ENCODE results near the gene DNM2. TPM values are rescaled to one million over a fixed set of nuclear protein-coding genes. Genes with fewer than 3 reads are reported as not detected.

DNM2 gene
- total RNA-seq, 2 experiments from 2014 or later: 249 to 259 TPM

GRCh38 chr19:10815007-10815536, 97.2 kb downstream of the DNM2 start:
- DNase-seq (no peak), ATAC-seq (ENCODE audit: low read depth) (no peak)
- no peak overlapping the region for H3K27ac Mint-ChIP-seq
- POLR2A ChIA-PET: no interaction called here
- H3K27me3 Mint-ChIP-seq: no peaks in the 10 kb centered on the region
- peaks cover 2% of the 10 kb centered on the region for H3K9me3 Mint-ChIP-seq
- H3K4me3 Mint-ChIP-seq: no peak overlapping the region
- H3K4me1 Mint-ChIP-seq: peaks cover 10% of the 10 kb centered on the region
- peaks cover 24% of the 10 kb centered on the region for H3K36me3 Mint-ChIP-seq

- H3K27me3 Mint-ChIP-seq: no peaks in the 10 kb centered on the region
- H3K9me3 Mint-ChIP-seq: peaks cover 5% of the 10 kb centered on the region
- DNase-seq (no peak), ATAC-seq (ENCODE audit: low read depth) (no peak)
- H3K4me1 Mint-ChIP-seq: peaks cover 17% of the 10 kb centered on the region
- peaks cover 35% of the 10 kb centered on the region for H3K36me3 Mint-ChIP-seq
- H3K27ac Mint-ChIP-seq: no peak overlapping the region
- POLR2A ChIA-PET: no interaction called here
- H3K4me3 Mint-ChIP-seq: no peak overlapping the region
Measured at GRCh38 chr19:10815969-10816644, 98.2 kb downstream of the DNM2 start.

DNA sequence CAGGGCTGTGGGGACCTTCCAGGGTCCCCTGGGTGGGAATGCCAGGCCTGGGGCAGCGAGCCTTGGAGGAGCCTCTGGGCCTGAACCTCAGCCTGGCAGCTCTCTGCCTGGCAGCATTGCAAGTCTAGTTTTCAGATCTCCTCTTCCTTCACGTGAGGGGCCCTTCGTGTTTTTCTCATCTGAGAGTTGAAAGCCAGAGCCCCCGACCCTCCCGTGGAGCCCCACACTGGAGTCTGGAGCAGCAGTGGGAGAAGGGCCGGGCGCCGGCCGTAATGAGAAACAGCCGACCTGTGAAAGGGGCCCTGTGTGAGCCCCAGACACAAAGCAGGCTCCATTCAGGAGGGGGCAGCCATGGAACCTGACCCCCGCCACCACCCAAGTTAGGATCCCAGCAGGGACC, 98.8 kb downstream of the DNM2 start:
- Mint-ChIP-seq H3K4me3 (no peak overlapping the region), H3K36me3 (peaks cover 40% of the 10 kb centered on the region), H3K4me1 (peaks cover 18% of the 10 kb centered on the region), H3K9me3 (peaks cover 5% of the 10 kb centered on the region), H3K27me3 (no peaks in the 10 kb centered on the region), H3K27ac (no peak overlapping the region)
- no peak for ATAC-seq (ENCODE audit: low read depth)
- DNase-seq: no peak
- POLR2A ChIA-PET: no interaction called here

DNA sequence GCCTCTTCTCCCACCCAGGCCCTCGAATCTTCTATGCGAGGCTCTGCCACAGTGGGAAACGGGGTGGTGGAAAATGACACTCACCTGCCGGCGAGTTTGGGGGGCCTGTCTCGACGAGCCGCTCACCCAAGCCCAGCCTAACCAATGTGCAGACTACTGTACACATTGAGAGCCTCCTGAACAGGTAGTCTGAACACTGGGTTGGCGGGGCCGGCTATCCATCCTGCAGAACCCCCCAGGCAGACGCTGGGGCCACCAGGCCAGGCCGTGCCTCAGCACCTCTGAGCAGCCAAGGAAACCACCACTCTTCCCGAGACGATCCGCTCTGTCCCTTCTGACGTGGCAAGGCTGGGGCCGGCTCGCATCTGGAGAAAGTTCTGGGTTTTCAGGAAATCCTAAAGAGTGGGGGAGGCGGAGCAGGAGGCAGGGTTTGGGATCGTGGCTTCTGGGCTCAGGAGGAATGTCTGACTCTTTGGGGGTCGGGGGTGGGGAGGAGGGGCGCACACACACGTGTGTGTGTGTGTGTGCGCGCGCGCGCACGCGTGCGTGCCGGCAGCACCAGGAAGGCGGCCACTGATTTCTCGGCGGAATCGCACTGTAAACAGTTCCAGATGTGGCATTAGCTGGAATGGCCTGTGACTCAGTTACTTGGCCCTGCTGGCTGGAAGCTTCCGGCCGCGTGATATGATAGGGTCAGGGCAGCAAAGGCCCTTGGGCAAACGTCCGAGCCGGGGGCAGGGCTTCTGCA, 99.6 kb downstream of the DNM2 start:
- ATAC-seq (ENCODE audit: low read depth) (no peak), DNase-seq (no peak)
- Mint-ChIP-seq H3K27ac (no peak overlapping the region), H3K4me1 (peaks cover 18% of the 10 kb centered on the region), H3K9me3 (peaks cover 5% of the 10 kb centered on the region), H3K4me3 (no peak overlapping the region), H3K27me3 (no peaks in the 10 kb centered on the region), H3K36me3 (peaks cover 48% of the 10 kb centered on the region)
- POLR2A ChIA-PET: no interaction called here

DNA sequence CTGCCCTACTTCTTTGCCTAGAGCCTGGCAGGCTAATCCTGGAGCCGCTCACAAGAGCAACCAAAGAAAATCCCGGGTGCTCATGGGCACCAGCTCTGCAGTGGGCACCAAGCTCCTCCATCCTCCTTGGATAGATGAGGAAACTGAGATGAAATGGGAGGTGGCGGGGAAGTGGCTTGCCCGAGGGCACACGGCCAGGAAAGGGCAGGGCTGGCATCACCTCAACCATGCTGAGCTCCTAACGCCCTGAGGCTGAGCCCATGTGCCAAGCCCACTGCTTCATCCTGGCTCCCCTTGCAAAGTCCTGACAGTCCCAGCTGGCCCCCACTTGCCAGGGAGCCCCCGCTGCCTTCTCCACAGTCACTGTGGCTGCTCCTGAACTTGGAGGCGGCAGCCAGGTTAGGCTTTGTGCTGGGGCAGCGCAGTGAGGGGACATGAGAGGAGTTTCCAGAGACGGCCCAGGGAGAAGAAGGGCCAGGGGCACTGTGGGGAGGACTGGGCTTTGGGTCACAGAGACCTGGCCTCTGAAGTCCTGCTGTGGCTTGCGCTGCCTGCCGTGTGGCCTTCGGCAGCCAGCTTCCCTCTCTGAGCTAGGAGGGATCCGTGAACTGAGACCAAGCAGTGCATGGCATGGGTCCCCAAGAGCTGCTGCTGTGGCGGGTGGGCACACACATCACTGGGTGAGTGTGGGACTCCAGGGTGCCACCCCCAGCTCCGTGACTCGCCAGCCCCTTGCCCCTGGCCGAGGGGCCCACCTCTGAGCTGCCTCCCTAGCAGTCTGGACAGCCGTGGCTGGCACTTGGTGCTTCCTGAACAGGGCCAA, 100.6 kb downstream of the DNM2 start:
- Mint-ChIP-seq H3K36me3 (peaks cover 41% of the 10 kb centered on the region), H3K27me3 (no peaks in the 10 kb centered on the region), H3K27ac (no peak overlapping the region), H3K4me3 (no peak overlapping the region), H3K4me1 (peaks cover 12% of the 10 kb centered on the region), H3K9me3 (peaks cover 5% of the 10 kb centered on the region)
- POLR2A ChIA-PET: no interaction called here
- no peak for ATAC-seq (ENCODE audit: low read depth)
- no peak for DNase-seq

- no peak for ATAC-seq (ENCODE audit: low read depth)
- POLR2A ChIA-PET: no interaction called here
- Mint-ChIP-seq H3K27me3 (no peaks in the 10 kb centered on the region), H3K4me3 (no peak overlapping the region), H3K36me3 (peaks cover 45% of the 10 kb centered on the region), H3K4me1 (peaks cover 11% of the 10 kb centered on the region), H3K27ac (no peak overlapping the region), H3K9me3 (peaks cover 5% of the 10 kb centered on the region)
- no peak for DNase-seq
Measured at GRCh38 chr19:10819124-10820060, 101.5 kb downstream of the DNM2 start.

DNA sequence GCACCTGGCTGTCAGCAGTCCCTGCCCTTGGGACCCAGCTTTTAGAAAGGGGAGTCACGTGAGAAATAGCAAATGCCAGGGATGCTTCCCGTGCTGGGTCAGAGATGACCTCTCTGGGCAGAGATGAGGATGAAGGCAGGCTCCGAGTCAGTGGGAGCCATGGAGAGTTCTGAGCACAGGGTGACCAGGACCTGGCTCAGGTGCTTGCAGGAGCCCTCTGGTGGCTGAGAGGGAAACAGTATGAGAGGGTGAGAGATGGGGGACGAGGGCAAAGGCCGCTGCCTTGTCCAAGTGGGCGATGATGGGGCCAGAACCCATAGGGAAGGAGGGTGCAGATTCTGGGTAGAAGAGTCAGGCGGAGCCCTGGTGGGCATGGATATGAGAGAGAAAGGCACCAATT, 102.3 kb downstream of the DNM2 start:
- H3K4me3 Mint-ChIP-seq: peak overlapping the region; percentile 14
- peaks cover 48% of the 10 kb centered on the region for H3K36me3 Mint-ChIP-seq
- peaks cover 5% of the 10 kb centered on the region for H3K9me3 Mint-ChIP-seq
- H3K27ac Mint-ChIP-seq: peak overlapping the region; percentile 64
- H3K27me3 Mint-ChIP-seq: no peaks in the 10 kb centered on the region
- DNase-seq (no peak), ATAC-seq (ENCODE audit: low read depth) (no peak)
- H3K4me1 Mint-ChIP-seq: peaks cover 11% of the 10 kb centered on the region
- POLR2A ChIA-PET: interaction anchor here (1.2 to 1.3 kb wide), 2 partner anchors 15 to 61 kb away, joined by 3 read pairs; partner anchors contain the start of gene TMED1

DNA sequence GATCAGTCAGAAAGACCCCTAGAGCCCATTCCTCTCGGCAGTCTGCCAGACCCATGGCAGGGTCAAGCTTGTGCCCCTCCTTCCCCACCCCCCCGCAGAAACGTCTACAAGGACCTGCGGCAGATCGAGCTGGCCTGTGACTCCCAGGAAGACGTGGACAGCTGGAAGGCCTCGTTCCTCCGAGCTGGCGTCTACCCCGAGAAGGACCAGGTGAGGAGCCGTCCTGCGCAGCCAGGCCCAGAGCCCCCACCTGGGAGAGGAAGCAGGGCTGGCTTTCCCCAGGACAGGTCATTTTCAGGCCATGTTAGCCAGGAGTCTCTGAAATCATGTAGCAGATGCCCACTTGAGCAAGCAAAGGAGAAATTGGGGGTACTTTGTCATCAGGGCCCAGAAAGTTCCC, 105.8 kb downstream of the DNM2 start:
- Mint-ChIP-seq H3K27me3 (no peaks in the 10 kb centered on the region), H3K27ac (no peak overlapping the region), H3K4me1 (peaks cover 14% of the 10 kb centered on the region), H3K9me3 (peaks cover 5% of the 10 kb centered on the region), H3K36me3 (peaks cover 49% of the 10 kb centered on the region), H3K4me3 (no peak overlapping the region)
- ATAC-seq (ENCODE audit: low read depth): no peak
- DNase-seq: no peak
- POLR2A ChIA-PET: no interaction called here

- Mint-ChIP-seq H3K9me3 (no peaks in the 10 kb centered on the region), H3K4me3 (no peak overlapping the region), H3K36me3 (peaks cover 28% of the 10 kb centered on the region), H3K27ac (no peak overlapping the region), H3K27me3 (no peaks in the 10 kb centered on the region), H3K4me1 (peaks cover 3% of the 10 kb centered on the region)
- ATAC-seq (ENCODE audit: low read depth): no peak
- POLR2A ChIA-PET: interaction anchor here (1.5 kb wide), 1 partner anchor 9 kb away, joined by 4 read pairs; the partner anchor contains the start of gene TMED1
- DNase-seq: no peak
Measured at GRCh38 chr19:10826231-10826630, 108.4 kb downstream of the DNM2 start.

GRCh38 chr19:10826846-10827245, 109.0 kb downstream of the DNM2 start:
- ATAC-seq (ENCODE audit: low read depth): no peak
- Mint-ChIP-seq H3K4me1 (peaks cover 3% of the 10 kb centered on the region), H3K36me3 (peaks cover 22% of the 10 kb centered on the region), H3K4me3 (no peak overlapping the region), H3K9me3 (no peaks in the 10 kb centered on the region), H3K27me3 (no peaks in the 10 kb centered on the region), H3K27ac (no peak overlapping the region)
- POLR2A ChIA-PET: interaction anchor here (1.5 kb wide), 1 partner anchor 8 kb away, joined by 4 read pairs; the partner anchor contains the start of gene TMED1
- no peak for DNase-seq

DNA sequence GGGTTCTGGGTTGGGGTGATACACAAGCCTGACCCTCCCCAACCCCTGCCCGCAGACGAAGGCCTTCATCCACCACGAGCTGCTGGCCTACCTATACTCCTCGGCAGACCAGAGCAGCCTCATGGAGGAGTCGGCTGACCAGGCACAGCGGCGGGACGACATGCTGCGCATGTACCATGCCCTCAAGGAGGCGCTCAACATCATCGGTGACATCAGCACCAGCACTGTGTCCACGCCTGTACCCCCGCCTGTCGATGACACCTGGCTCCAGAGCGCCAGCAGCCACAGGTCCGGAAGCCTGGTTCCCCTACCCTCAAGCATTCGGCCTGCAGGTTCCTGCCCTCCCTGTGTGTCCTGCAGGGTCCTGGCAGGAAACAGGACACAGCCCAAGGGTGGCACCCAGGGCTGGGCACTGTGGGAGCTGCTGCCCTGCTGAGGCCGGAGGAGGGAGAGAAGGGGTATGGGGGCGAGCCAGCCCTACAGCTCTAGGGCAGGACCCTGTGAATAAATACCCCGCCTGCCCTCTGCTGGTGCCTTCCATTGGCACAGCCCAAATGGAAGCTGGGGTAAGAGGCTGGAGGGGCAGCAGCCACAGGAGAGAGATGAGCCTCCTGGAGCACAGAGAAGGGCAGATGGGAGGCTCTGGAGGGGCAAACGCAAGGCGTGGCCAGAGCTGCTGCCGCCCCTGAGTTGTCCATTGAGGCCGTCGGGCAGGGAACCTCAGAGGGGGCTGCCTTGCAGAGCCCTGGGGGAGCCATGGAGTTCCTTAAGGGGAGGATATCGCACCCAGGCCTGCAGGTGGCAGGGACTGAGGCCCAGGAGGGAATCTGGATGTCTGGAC, 111.3 kb downstream of the DNM2 start:
- DNase-seq: no peak
- Mint-ChIP-seq H3K27me3 (no peaks in the 10 kb centered on the region), H3K36me3 (peaks cover 13% of the 10 kb centered on the region), H3K9me3 (no peaks in the 10 kb centered on the region), H3K4me1 (peaks cover 3% of the 10 kb centered on the region), H3K4me3 (no peak overlapping the region), H3K27ac (no peak overlapping the region)
- POLR2A ChIA-PET: interaction anchor here (0.6 to 1.2 kb wide), 2 partner anchors 112 to 597 kb away, joined by 3 to 4 read pairs; no protein-coding TSS in a partner anchor
- peak; percentile 19 for ATAC-seq (ENCODE audit: low read depth)

- Mint-ChIP-seq H3K27ac (no peak overlapping the region), H3K36me3 (peaks cover 6% of the 10 kb centered on the region), H3K4me3 (no peak overlapping the region), H3K4me1 (peaks cover 3% of the 10 kb centered on the region), H3K9me3 (no peaks in the 10 kb centered on the region), H3K27me3 (no peaks in the 10 kb centered on the region)
- POLR2A ChIA-PET: interaction anchor here (1.2 kb wide), 1 partner anchor 113 kb away, joined by 4 read pairs; no protein-coding TSS in a partner anchor
- ATAC-seq (ENCODE audit: low read depth) (no peak), DNase-seq (no peak)
Measured at GRCh38 chr19:10829967-10830366, 112.1 kb downstream of the DNM2 start.

Data from activated naive CD8-positive, alpha-beta T cell treated with anti-CD3 and anti-CD28 coated beads, Interleukin-2, amount 10 ng/mL, durations not matched to agents 7 days and 5 days (primary cell).